Measurements from ENCODE around the gene LRRC23. TPM values are rescaled to one million over a fixed set of nuclear protein-coding genes. Genes with fewer than 3 reads are reported as not detected.

The LRRC23 gene
- total and polyA plus RNA-seq, 9 of the 15 experiments (the other 6 are each of a cell fraction or from before 2014, with no cell fraction given) = 2.2 to 7.0 (median 3.0) TPM

- Histone ChIP-seq H3K4me1 (replicated peaks in 1 of 2; ENCODE audit: control insufficient read depth in 2 of 2, insufficient read depth in 2 of 2, low read length in 2 of 2) (peaks cover 50 to 76% of the 10 kb centered on the region in 2 experiments), H3K9me3 (replicated peaks; ENCODE audit: control insufficient read depth, insufficient read depth, low read depth, low read length) (no peaks in the 10 kb centered on the region), H3K9ac (ENCODE audit: insufficient read depth in 1 of 2, low read depth in 2 of 2, low read length in 2 of 2) (peak overlapping the region; percentile 92 to 96; a peak in 3 of 4 replicates), H4K20me1 (replicated peaks; ENCODE audit: control insufficient read depth, insufficient read depth, low read length) (no peaks in the 10 kb centered on the region), H3K27me3 (ENCODE audit: control insufficient read depth in 2 of 2, insufficient read depth in 2 of 2, low read length in 2 of 2) (no peaks in the 10 kb centered on the region), H2AFZ (ENCODE audit: low read depth, low read length) (no peak overlapping the region), H3K4me2 (ENCODE audit: insufficient read depth, low read length) (no peak overlapping the region; the same call in 1 of the 2 replicates), H3K27ac (ENCODE audit: extremely low read depth, low read depth, low read length) (peak overlapping the region; percentile 96), H3K9me1 (ENCODE audit: control insufficient read depth, insufficient read depth, low read length) (no peaks in the 10 kb centered on the region), H3K36me3 (ENCODE audit: control insufficient read depth, insufficient read depth, low read length) (peaks cover 37% of the 10 kb centered on the region; the same call in 2 of the 3 replicates), H3K4me3 (no peak overlapping the region), H3K79me2 (ENCODE audit: control insufficient read depth, insufficient read depth, low read length) (peaks cover 23% of the 10 kb centered on the region)
- DNase-seq (ENCODE audit: extremely low read depth in 1 of 4, low spot score in 3 of 4) (no peak), FAIRE-seq (no peak), ATAC-seq (no peak)
- in situ Hi-C loops (cut with MboI) (no loop called here), intact Hi-C loops (cut with micrococcal nuclease) (loop anchor here (10.0 kb wide), 1 partner anchor 222 kb away; the partner anchor contains the start of gene PEX5)
- CTCF ChIA-PET (ENCODE audit: low intra/inter-chr PET ratio) = interaction anchor here (1.6 kb wide), 1 partner anchor 56 kb away, joined by 3 read pairs; the partner anchor contains the start of gene LPCAT3
- no peak for TF ChIP-seq ZNF778 (CRISPR knock-in tag; IDR thresholded peaks at IDR 0.05)
- no peak for TF ChIP-seq TEAD1 (CRISPR knock-in tag; IDR thresholded peaks at IDR 0.05)
- no peak for TF ChIP-seq ARNT (IDR thresholded peaks at IDR 0.05)
- TF ChIP-seq ZNF740 (CRISPR knock-in tag; IDR thresholded peaks at IDR 0.05) = 0 out of 2 replicates have a peak, but pooled peaks have one; percentile 36
- TF ChIP-seq ZNF740 (tag; IDR thresholded peaks at IDR 0.05) = no peak
- no peak for TF ChIP-seq PTTG1 (tag; IDR thresholded peaks at IDR 0.05; ENCODE audit: low read depth)
- TF ChIP-seq KLF13 (tag; IDR thresholded peaks at IDR 0.05; ENCODE audit: borderline replicate concordance, low read depth) = no peak
- TF ChIP-seq MLLT1 (IDR thresholded peaks at IDR 0.05) = peak in 1 of 2 experiments; percentile 82; a peak in 2 of 4 replicates
- peak; percentile 42 for TF ChIP-seq RBFOX2 (IDR thresholded peaks at IDR 0.05; ENCODE audit: low read depth, low read length)
- no peak for TF ChIP-seq BHLHE40 (IDR thresholded peaks at IDR 0.05; ENCODE audit: low read length)
- 0 out of 2 replicates have a peak, but pooled peaks have one; percentile 23 for TF ChIP-seq POLR2G (IDR thresholded peaks at IDR 0.05; ENCODE audit: low read depth, low read length)
- TF ChIP-seq SOX6 (IDR thresholded peaks at IDR 0.05) = no peak
- TF ChIP-seq MYBL2 (IDR thresholded peaks at IDR 0.05; ENCODE audit: low read depth) = no peak
- no peak for TF ChIP-seq MYBL2 (CRISPR knock-in tag; IDR thresholded peaks at IDR 0.05; ENCODE audit: borderline replicate concordance)
- no CpG with 5 or more reads among the region's 32 CpGs for WGBS (ENCODE audit: insufficient coverage, low coverage, missing lambda C conversion rate)
- BruUV-seq (replicated peaks) = no TSS peak
- POLR2A ChIA-PET = interaction anchor here (0.9 to 8.0 kb wide), 8 partner anchors 13 to 145 kb away, joined by 3 to 98 read pairs (median 6); partner anchors contain the start of genes C12orf57, RNU7-1 and SPSB2
Measured at GRCh38 chr12:6963016-6963731, 58.6 kb downstream of the LRRC23 start.
